ENCODE measurements around the gene WIF1.

GRCh38 chr12:65086236-65086635 lies 34.9 kb downstream of the WIF1 start:
- no peak for TF ChIP-seq CTCF (IDR thresholded peaks at IDR 0.05)
- no peak for TF ChIP-seq POLR2A (IDR thresholded peaks at IDR 0.05)

Data from Peyer's patch (tissue), 4 donors.